Stomach (tissue), 4 donors: Measurements from ENCODE around the gene CACNA2D3.

Source experiments
- EP300 ChIP-seq: sonication (generic); formaldehyde crosslinking; IDR thresholded peaks from one replicate; pipeline ENCODE4 v1.6.1; 2017; ENCODE audit warnings: antibody characterized with exemption
- POLR2AphosphoS5 ChIP-seq, 3 donors: sonication (generic); formaldehyde crosslinking; IDR thresholded peaks; one replicate each; pipeline ENCODE4 v1.6.1; 2016; ENCODE audit warnings: antibody characterized with exemption in 3 of 3
- TF ChIP-seq, protein P1 (sequence below), 7 experiments: fragments of 450-650 bp in 4 of 7; fragments of 200-600 bp in 3 of 7; sonication (generic) in 3 of 7; IDR thresholded peaks; one replicate each; pipeline ENCODE4 v1.5.1; 2016 to 2019; ENCODE audit warnings: antibody characterized with exemption in 7 of 7, control low read depth in 2 of 7, mild to moderate bottlenecking in 1 of 7

GRCh38 chr3:54859184-54859583 lies 736.8 kb downstream of the CACNA2D3 start:
- TF ChIP-seq, protein P1, sequence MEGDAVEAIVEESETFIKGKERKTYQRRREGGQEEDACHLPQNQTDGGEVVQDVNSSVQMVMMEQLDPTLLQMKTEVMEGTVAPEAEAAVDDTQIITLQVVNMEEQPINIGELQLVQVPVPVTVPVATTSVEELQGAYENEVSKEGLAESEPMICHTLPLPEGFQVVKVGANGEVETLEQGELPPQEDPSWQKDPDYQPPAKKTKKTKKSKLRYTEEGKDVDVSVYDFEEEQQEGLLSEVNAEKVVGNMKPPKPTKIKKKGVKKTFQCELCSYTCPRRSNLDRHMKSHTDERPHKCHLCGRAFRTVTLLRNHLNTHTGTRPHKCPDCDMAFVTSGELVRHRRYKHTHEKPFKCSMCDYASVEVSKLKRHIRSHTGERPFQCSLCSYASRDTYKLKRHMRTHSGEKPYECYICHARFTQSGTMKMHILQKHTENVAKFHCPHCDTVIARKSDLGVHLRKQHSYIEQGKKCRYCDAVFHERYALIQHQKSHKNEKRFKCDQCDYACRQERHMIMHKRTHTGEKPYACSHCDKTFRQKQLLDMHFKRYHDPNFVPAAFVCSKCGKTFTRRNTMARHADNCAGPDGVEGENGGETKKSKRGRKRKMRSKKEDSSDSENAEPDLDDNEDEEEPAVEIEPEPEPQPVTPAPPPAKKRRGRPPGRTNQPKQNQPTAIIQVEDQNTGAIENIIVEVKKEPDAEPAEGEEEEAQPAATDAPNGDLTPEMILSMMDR (IDR thresholded peaks at IDR 0.05), result no peak
- TF ChIP-seq EP300, result no peak
- TF ChIP-seq POLR2AphosphoS5 (IDR thresholded peaks at IDR 0.05), result no peak
